Measurements from ENCODE around the gene ELAVL1.

ELAVL1 gene

GRCh38 chr19:7959211-7959610 lies 46.2 kb downstream of the ELAVL1 start:
- H3K27me3 Mint-ChIP-seq, result no peaks in the 10 kb centered on the region
- no peaks in the 10 kb centered on the region for H3K9me3 Mint-ChIP-seq
- H3K27ac Mint-ChIP-seq, result no peak overlapping the region
- H3K4me1 Mint-ChIP-seq (ENCODE audit: low read depth), result peaks cover 7% of the 10 kb centered on the region
- H3K36me3 Mint-ChIP-seq (ENCODE audit: low read depth), result peaks cover 29% of the 10 kb centered on the region
- H3K4me3 Mint-ChIP-seq, result no peak overlapping the region

- Mint-ChIP-seq H3K4me1 (ENCODE audit: low read depth) (peaks cover 7% of the 10 kb centered on the region), H3K9me3 (no peaks in the 10 kb centered on the region), H3K36me3 (ENCODE audit: low read depth) (peaks cover 15% of the 10 kb centered on the region), H3K4me3 (no peak overlapping the region), H3K27me3 (no peaks in the 10 kb centered on the region), H3K27ac (no peak overlapping the region)
These were observed 49.7 kb downstream of the ELAVL1 start for GRCh38 chr19:7955696-7956095.

GRCh38 chr19:7953576-7953975 lies 51.9 kb downstream of the ELAVL1 start:
- H3K27ac Mint-ChIP-seq, result no peak overlapping the region

GRCh38 chr19:7953060-7953459 lies 52.4 kb downstream of the ELAVL1 start:
- H3K9me3 Mint-ChIP-seq, result no peaks in the 10 kb centered on the region
- no peak overlapping the region for H3K4me3 Mint-ChIP-seq
- no peaks in the 10 kb centered on the region for H3K4me1 Mint-ChIP-seq (ENCODE audit: low read depth)
- H3K27me3 Mint-ChIP-seq, result no peaks in the 10 kb centered on the region
- no peak overlapping the region for H3K27ac Mint-ChIP-seq
- H3K36me3 Mint-ChIP-seq (ENCODE audit: low read depth), result no peaks in the 10 kb centered on the region

More at GRCh38 chr19:7953576-7953975, 51.9 kb downstream of the ELAVL1 start:
- Mint-ChIP-seq H3K4me3 (no peak overlapping the region), H3K36me3 (ENCODE audit: low read depth) (peaks cover 4% of the 10 kb centered on the region), H3K4me1 (ENCODE audit: low read depth) (no peaks in the 10 kb centered on the region), H3K27me3 (no peaks in the 10 kb centered on the region), H3K9me3 (no peaks in the 10 kb centered on the region)

DNA sequence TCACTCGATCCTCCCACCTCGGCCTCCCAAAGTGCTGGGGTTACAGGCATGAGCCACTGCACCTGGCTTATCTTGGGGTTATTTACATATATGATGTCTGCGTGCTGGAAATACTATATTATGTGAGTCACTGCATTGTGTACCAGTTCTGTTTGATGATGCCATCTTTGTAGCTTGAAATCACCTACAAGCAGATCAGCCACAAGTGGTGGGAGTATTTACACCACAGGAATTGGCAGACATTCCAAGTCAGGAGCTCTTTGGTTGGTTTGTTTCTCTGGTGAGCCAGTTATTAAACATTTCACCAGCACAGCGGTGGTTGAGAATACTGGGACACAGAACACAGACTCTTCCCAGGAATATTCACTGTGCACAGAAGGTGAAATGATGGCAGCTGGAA lies 57.5 kb downstream of the ELAVL1 start:
- Mint-ChIP-seq H3K4me1 (ENCODE audit: low read depth) (peaks cover 15% of the 10 kb centered on the region), H3K36me3 (ENCODE audit: low read depth) (no peaks in the 10 kb centered on the region), H3K4me3 (no peak overlapping the region), H3K9me3 (no peaks in the 10 kb centered on the region), H3K27ac (no peak overlapping the region), H3K27me3 (no peaks in the 10 kb centered on the region)

DNA sequence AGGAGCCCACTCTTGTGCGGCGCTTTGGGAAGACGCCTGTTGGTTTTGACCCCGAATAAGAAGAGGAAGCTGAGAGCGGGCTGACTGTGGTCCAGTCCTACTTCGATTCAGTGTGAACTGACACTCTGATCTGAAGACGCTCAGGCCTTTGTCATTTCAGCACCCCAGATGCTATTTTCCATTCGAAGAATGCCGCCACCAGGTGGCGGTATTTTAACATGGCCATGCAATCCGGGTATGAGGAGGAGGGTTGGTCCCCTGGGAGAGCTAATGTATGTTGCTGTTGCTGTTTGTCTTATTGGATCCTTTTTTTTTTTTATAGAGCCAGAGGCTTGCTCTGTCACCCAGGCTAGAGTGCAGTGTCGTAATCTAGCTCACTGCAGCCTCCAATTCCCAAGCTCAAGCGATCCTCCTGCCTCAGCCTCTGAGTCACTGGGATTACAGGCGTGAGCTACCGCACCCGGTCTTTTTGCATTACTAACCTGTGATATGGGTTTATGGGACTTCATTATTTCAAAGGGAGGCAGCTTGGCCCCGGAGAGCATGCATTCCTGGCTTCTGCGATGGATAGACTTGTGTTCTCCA lies 61.2 kb downstream of the ELAVL1 start:
- Mint-ChIP-seq H3K9me3 (no peaks in the 10 kb centered on the region), H3K4me3 (peak overlapping the region; percentile 93), H3K4me1 (ENCODE audit: low read depth) (peaks cover 40% of the 10 kb centered on the region), H3K36me3 (ENCODE audit: low read depth) (peaks cover 11% of the 10 kb centered on the region), H3K27me3 (no peaks in the 10 kb centered on the region), H3K27ac (peak overlapping the region; percentile 98)

- Mint-ChIP-seq H3K9me3 (no peaks in the 10 kb centered on the region), H3K27me3 (no peaks in the 10 kb centered on the region), H3K4me3 (peak within 1 kb of the TSS; percentile 93), H3K36me3 (ENCODE audit: low read depth) (peaks cover 16% of the 10 kb centered on the region), H3K27ac (peak within 1 kb of the TSS; percentile 98), H3K4me1 (ENCODE audit: low read depth) (peaks cover 43% of the 10 kb centered on the region)
These were observed 61.8 kb downstream of the ELAVL1 start, which contains the start of gene TIMM44 for GRCh38 chr19:7943444-7944176. TSS of gene TIMM44 (minus strand) at chr19:7943666. CDS start at chr19:7943651, 15 bp downstream.

GRCh38 chr19:7942981-7943443 lies 62.4 kb downstream of the ELAVL1 start:
- Mint-ChIP-seq H3K36me3 (ENCODE audit: low read depth) (peaks cover 17% of the 10 kb centered on the region), H3K27ac (peak overlapping the region; percentile 98), H3K9me3 (no peaks in the 10 kb centered on the region), H3K27me3 (no peaks in the 10 kb centered on the region), H3K4me3 (peak overlapping the region; percentile 93), H3K4me1 (ENCODE audit: low read depth) (peaks cover 43% of the 10 kb centered on the region)

- peaks cover 25% of the 10 kb centered on the region for H3K36me3 Mint-ChIP-seq (ENCODE audit: low read depth)
- no peaks in the 10 kb centered on the region for H3K9me3 Mint-ChIP-seq
- H3K27me3 Mint-ChIP-seq, result no peaks in the 10 kb centered on the region
- peak overlapping the region; percentile 38 for H3K27ac Mint-ChIP-seq
- H3K4me1 Mint-ChIP-seq (ENCODE audit: low read depth), result peaks cover 43% of the 10 kb centered on the region
- peak overlapping the region; percentile 93 for H3K4me3 Mint-ChIP-seq
These were observed 63.4 kb downstream of the ELAVL1 start for GRCh38 chr19:7941895-7942596.

GRCh38 chr19:7940841-7941240 lies 64.6 kb downstream of the ELAVL1 start:
- H3K4me3 Mint-ChIP-seq, result peak overlapping the region; percentile 62
- no peaks in the 10 kb centered on the region for H3K9me3 Mint-ChIP-seq
- H3K27me3 Mint-ChIP-seq, result no peaks in the 10 kb centered on the region
- peak overlapping the region; percentile 67 for H3K27ac Mint-ChIP-seq
- peaks cover 43% of the 10 kb centered on the region for H3K4me1 Mint-ChIP-seq (ENCODE audit: low read depth)
- peaks cover 33% of the 10 kb centered on the region for H3K36me3 Mint-ChIP-seq (ENCODE audit: low read depth)

GRCh38 chr19:7934766-7935165 lies 70.7 kb downstream of the ELAVL1 start:
- Mint-ChIP-seq H3K4me3 (no peak overlapping the region), H3K4me1 (ENCODE audit: low read depth) (peaks cover 9% of the 10 kb centered on the region), H3K9me3 (no peaks in the 10 kb centered on the region), H3K27ac (no peak overlapping the region), H3K36me3 (ENCODE audit: low read depth) (peaks cover 53% of the 10 kb centered on the region), H3K27me3 (no peaks in the 10 kb centered on the region)

DNA sequence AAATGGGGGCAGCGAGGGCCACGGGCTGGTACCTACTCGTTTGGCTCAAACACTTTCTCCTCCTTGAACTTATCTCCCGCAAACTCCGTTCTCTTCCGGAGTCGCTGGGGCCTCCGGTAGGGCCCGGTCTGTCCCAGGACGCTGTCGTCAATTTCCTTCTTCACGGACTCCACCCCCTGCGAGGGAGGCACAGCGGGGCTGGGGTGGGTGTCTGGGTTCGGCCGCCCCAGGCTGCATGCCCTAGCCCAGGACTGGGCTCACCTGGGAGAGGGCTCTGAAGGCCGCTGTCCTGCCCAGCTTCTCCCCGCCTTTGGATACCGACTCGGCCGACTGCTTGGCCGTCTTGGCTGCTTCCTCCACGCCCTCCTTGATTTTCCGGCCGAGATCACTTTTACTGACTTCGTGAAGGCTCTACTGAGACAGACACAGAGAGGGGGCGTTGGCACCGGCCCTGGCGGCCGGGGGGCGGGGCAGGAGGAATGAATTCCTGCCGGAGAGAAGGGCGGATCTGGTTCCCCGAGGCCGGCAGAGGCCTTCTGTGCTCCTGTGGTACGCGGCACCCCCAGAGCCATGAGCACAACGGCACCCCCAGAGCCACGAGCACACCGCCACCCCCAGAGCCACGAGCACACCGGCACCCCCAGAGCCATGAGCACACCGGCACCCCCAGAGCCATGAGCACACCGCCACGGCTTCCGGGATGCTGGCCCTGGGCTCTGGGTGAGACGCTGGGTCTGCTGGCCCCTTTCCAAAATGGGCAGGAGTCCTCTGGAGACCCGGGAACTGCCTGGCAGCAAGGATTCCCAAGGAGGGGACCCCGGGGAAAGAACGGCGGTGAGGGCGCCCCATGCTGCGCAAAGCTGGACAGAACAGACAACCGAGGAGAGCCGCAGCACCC lies 71.4 kb downstream of the ELAVL1 start:
- H3K9me3 Mint-ChIP-seq, result no peaks in the 10 kb centered on the region
- no peaks in the 10 kb centered on the region for H3K27me3 Mint-ChIP-seq
- no peak overlapping the region for H3K4me3 Mint-ChIP-seq
- peaks cover 16% of the 10 kb centered on the region for H3K4me1 Mint-ChIP-seq (ENCODE audit: low read depth)
- no peak overlapping the region for H3K27ac Mint-ChIP-seq
- H3K36me3 Mint-ChIP-seq (ENCODE audit: low read depth), result peaks cover 54% of the 10 kb centered on the region

GRCh38 chr19:7933411-7933810 lies 72.0 kb downstream of the ELAVL1 start:
- no peaks in the 10 kb centered on the region for H3K9me3 Mint-ChIP-seq
- no peak overlapping the region for H3K4me3 Mint-ChIP-seq
- no peaks in the 10 kb centered on the region for H3K27me3 Mint-ChIP-seq
- H3K36me3 Mint-ChIP-seq (ENCODE audit: low read depth), result peaks cover 54% of the 10 kb centered on the region
- no peak overlapping the region for H3K27ac Mint-ChIP-seq
- peaks cover 19% of the 10 kb centered on the region for H3K4me1 Mint-ChIP-seq (ENCODE audit: low read depth)

GRCh38 chr19:7932930-7933300 lies 72.5 kb downstream of the ELAVL1 start:
- Mint-ChIP-seq H3K27ac (no peak overlapping the region), H3K9me3 (no peaks in the 10 kb centered on the region), H3K4me3 (no peak overlapping the region), H3K27me3 (no peaks in the 10 kb centered on the region), H3K4me1 (ENCODE audit: low read depth) (peaks cover 24% of the 10 kb centered on the region), H3K36me3 (ENCODE audit: low read depth) (peaks cover 57% of the 10 kb centered on the region)

Measured in stimulated activated naive CD8-positive, alpha-beta T cell treated with anti-CD3 and anti-CD28 coated beads, Interleukin-15, Interleukin-2, amounts not matched to agents 100 ng/mL and 50 ng/mL, for 24 hours (primary cell).